CD4-positive, alpha-beta T cell (primary cell): ENCODE data around the gene ELOVL5. TPM values are rescaled to one million over a fixed set of nuclear protein-coding genes. Genes with fewer than 3 reads are reported as not detected.

Experiments
- ATAC-seq: fragments of 200-7000 bp; cut with Tn5 transposase; one replicate; pipeline ENCODE4 v1.10.0; 2022; ENCODE audit warnings: mild to moderate bottlenecking; ENCODE audit not compliant: poor library complexity
- CTCF ChIA-PET: fragments of 350-600 bp; sonication (Branson Sonifier 250); formaldehyde crosslinking; loops from one replicate; lab custom pipeline; 2021; ENCODE audit warnings: antibody characterized with exemption, inconsistent platforms; lab: Charles Lee
- POLR2A ChIA-PET: fragments of 350-600 bp; sonication (Branson Sonifier 250); formaldehyde crosslinking; loops from one replicate; lab custom pipeline; 2021; ENCODE audit warnings: antibody characterized with exemption, inconsistent platforms; lab: Charles Lee
- DNase-seq, 14 experiments: peaks; one replicate each; pipeline ENCODE4 v3.0.0-alpha.2; 2013 to 2020; ENCODE audit warnings: mixed read lengths in 2 of 14
- H3K27ac ChIP-seq, 2 donors: one replicate each; pipeline versions ENCODE4 v1.5.1 to v1.7.0; 2013; ENCODE audit warnings: low read length in 2 of 2, low read depth in 1 of 2, mild to moderate bottlenecking in 1 of 2
- H3K27me3 ChIP-seq, 2 experiments: 1 replicate in 1 of 2; 2 replicates in 1 of 2; pipeline versions ENCODE4 v1.6.1 to v1.7.0; 2013; ENCODE audit warnings: low read length in 2 of 2, control low read depth in 1 of 2, mild to moderate bottlenecking in 1 of 2, moderate library complexity in 1 of 2; ENCODE audit not compliant: insufficient read depth in 2 of 2, control insufficient read depth in 1 of 2
- H3K36me3 ChIP-seq: one replicate; pipeline ENCODE4 v1.6.1; 2013; ENCODE audit warnings: low read length, control low read depth; ENCODE audit not compliant: insufficient read depth
- H3K4me1 ChIP-seq: one replicate; pipeline ENCODE4 v1.6.1; 2013; ENCODE audit warnings: low read length, control low read depth; ENCODE audit not compliant: insufficient read depth
- H3K4me3 ChIP-seq: one replicate; pipeline ENCODE4 v1.5.1; 2013; ENCODE audit warnings: mild to moderate bottlenecking, low read length, moderate library complexity
- H3K9me3 ChIP-seq, 2 experiments: 1 replicate in 1 of 2; 2 replicates in 1 of 2; pipeline versions ENCODE4 v1.6.1 to v1.7.0; 2013; ENCODE audit warnings: low read length in 2 of 2, mild to moderate bottlenecking in 2 of 2, control low read depth in 1 of 2, moderate library complexity in 1 of 2; ENCODE audit not compliant: control insufficient read depth in 1 of 2, insufficient read depth in 1 of 2
- H3K27ac Mint-ChIP-seq: one replicate; pipeline ENCODE4 v1.8.0; 2020; ENCODE audit warnings: mixed read lengths
- H3K27me3 Mint-ChIP-seq: one replicate; pipeline ENCODE4 v1.8.0; 2021; ENCODE audit warnings: mixed read lengths
- H3K36me3 Mint-ChIP-seq: one replicate; pipeline ENCODE4 v1.8.0; 2021; ENCODE audit warnings: low read depth, mixed read lengths
- H3K4me1 Mint-ChIP-seq: one replicate; pipeline ENCODE4 v1.8.0; 2021; ENCODE audit warnings: low read depth, mixed read lengths
- H3K4me3 Mint-ChIP-seq: one replicate; pipeline ENCODE4 v1.8.0; 2020; ENCODE audit warnings: mild to moderate bottlenecking, mixed read lengths
- H3K9me3 Mint-ChIP-seq: one replicate; pipeline ENCODE4 v1.8.0; 2020; ENCODE audit warnings: mixed read lengths
- intact Hi-C, 2 experiments: fragments of 100-400 bp; cut with DNase I in 1 of 2; cut with micrococcal nuclease in 1 of 2; formaldehyde crosslinking; loops; one replicate each; pipeline versions ENCODE4 v1.15.1 to v1.9.0; 2023 to 2025; cut with DNase I, micrococcal nuclease
- total RNA-seq, 174 experiments: library from RNA in 2 of 174; stranded (reverse) in 2 of 174; gene quantifications; one replicate each; pipeline ENCODE4 v1.2.3 and lab custom pipeline; 2021 to 2026
- TF ChIP-seq, protein P1 (sequence below): fragments of 200-600 bp; IDR thresholded peaks from one replicate; pipeline ENCODE4 v1.8.0; 2022; ENCODE audit warnings: antibody characterized with exemption, mild to moderate bottlenecking

Gene ELOVL5
- total RNA-seq, 2 experiments from 2014 or later, result 78.0 to 86.8 TPM

DNA sequence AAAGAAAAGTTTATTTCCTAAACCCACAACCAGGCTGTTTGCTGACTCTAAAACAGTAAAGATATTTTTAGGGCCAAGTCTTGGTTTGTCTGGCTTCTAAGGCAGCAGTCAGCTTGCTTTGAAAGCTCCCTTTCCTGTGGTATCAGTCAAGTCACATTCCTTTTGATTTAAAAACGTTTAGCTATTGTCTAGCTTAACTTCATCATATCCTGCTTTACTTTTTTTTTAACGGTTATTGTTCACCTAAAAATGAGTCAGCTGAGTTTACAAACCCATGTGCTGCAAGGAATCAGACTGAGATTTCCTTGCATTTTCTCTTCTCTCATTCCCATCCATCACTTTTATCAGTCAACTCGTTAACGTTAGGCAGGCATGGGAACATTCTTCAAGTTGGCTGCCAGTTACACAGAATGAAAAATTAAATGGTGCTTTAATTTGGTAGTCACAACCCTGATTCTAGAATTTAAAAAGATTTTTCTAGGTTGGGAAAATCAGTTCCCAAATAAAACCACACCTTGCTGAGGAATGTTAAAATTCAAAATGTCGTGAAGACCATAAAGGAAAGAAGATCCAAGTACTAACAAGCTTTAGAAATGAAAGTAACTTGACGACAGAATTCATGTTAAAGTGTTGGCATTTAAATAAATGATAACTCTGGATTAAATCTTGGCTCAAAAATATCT is 45.9 kb downstream of the ELOVL5 start:
- intact Hi-C loops, result loop anchor here (1.0 to 5.0 kb wide), 6 partner anchors 8 to 58 kb away; partner anchors contain the start of gene ELOVL5 (in 1 of the 2)
- ChIA-PET POLR2A (interaction anchor here (0.7 to 4.7 kb wide), 20 partner anchors 9 to 991 kb away, joined by 3 to 63 read pairs (median 4); partner anchors contain the start of gene ELOVL5), CTCF (interaction anchor here (0.9 to 3.0 kb wide), 13 partner anchors 9 to 182 kb away, joined by 3 to 15 read pairs (median 3); no protein-coding TSS in a partner anchor)
- DNase-seq (peak in 6 of 14 experiments; percentile 19 to 84 (median 56)), ATAC-seq (peak; percentile 91)
- Mint-ChIP-seq H3K4me3 (peak overlapping the region; percentile 76), H3K4me1 (peaks cover 84% of the 10 kb centered on the region), H3K9me3 (no peaks in the 10 kb centered on the region), H3K36me3 (peaks cover 12% of the 10 kb centered on the region), H3K27me3 (no peaks in the 10 kb centered on the region), H3K27ac (peak overlapping the region; percentile 83)
- peaks cover 60% of the 10 kb centered on the region for H3K4me1 ChIP-seq
- no peaks in the 10 kb centered on the region for H3K27me3 ChIP-seq
- H3K9me3 ChIP-seq, result no peaks in the 10 kb centered on the region
- TF ChIP-seq, protein P1, sequence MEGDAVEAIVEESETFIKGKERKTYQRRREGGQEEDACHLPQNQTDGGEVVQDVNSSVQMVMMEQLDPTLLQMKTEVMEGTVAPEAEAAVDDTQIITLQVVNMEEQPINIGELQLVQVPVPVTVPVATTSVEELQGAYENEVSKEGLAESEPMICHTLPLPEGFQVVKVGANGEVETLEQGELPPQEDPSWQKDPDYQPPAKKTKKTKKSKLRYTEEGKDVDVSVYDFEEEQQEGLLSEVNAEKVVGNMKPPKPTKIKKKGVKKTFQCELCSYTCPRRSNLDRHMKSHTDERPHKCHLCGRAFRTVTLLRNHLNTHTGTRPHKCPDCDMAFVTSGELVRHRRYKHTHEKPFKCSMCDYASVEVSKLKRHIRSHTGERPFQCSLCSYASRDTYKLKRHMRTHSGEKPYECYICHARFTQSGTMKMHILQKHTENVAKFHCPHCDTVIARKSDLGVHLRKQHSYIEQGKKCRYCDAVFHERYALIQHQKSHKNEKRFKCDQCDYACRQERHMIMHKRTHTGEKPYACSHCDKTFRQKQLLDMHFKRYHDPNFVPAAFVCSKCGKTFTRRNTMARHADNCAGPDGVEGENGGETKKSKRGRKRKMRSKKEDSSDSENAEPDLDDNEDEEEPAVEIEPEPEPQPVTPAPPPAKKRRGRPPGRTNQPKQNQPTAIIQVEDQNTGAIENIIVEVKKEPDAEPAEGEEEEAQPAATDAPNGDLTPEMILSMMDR, result no peak
- H3K4me3 ChIP-seq, result peak overlapping the region; percentile 34
- peak overlapping the region; percentile 51 to 65 for H3K27ac ChIP-seq
- H3K36me3 ChIP-seq, result no peaks in the 10 kb centered on the region

DNA sequence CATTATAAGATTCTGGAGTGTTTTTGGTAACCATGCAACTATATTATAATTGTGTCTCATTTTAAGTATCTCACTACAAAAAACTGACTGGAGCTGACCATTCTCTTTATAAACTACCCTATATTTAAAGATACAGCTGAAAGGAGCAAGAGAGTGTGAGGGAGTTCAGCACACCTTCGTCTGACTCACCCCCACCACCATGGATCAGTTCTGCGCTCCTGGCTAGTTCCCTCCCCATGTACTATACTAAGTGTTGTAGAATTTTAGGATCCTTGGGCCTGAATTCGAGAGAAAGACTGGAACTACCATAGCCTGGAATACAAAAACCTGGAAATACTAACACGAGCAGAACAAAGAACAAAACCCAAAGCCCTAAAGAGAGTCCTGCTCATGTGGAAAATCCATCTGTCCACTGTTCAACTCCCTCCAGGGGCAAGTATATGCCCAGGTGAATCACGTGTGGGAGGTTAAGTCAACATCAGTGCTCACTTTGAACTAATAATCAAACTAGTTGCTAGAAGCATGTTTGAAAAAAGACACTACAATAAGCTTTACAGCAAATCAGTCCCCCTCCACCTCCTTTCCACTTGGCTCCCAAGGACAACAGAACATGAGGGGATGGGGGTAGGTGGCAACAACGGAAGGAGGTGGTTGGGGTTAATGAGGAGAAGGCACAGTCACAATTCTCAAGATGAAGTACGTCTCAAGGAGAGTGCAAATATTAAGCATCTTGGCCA is 46.8 kb downstream of the ELOVL5 start:
- peak overlapping the region; percentile 44 to 51 for H3K27ac ChIP-seq
- TF ChIP-seq, protein P1, result no peak
- no peaks in the 10 kb centered on the region for H3K9me3 ChIP-seq
- ChIA-PET CTCF (interaction anchor here (0.9 to 3.0 kb wide), 14 partner anchors 11 to 182 kb away, joined by 3 to 15 read pairs (median 3); no protein-coding TSS in a partner anchor), POLR2A (interaction anchor here (0.7 to 4.7 kb wide), 18 partner anchors 8 to 990 kb away, joined by 3 to 63 read pairs (median 6); partner anchors contain the start of gene ELOVL5)
- peak; percentile 23 for ATAC-seq
- DNase-seq, result peak in 1 of 14 experiments; percentile 15
- Mint-ChIP-seq H3K9me3 (no peaks in the 10 kb centered on the region), H3K4me3 (peak overlapping the region; percentile 81), H3K4me1 (peaks cover 83% of the 10 kb centered on the region), H3K27me3 (no peaks in the 10 kb centered on the region), H3K36me3 (peaks cover 12% of the 10 kb centered on the region), H3K27ac (peak overlapping the region; percentile 83)
- H3K36me3 ChIP-seq, result no peaks in the 10 kb centered on the region
- H3K4me3 ChIP-seq, result no peak overlapping the region
- intact Hi-C loops, result loop anchor here (1.0 to 5.0 kb wide), 6 partner anchors 9 to 59 kb away; partner anchors contain the start of gene ELOVL5 (in 1 of the 2)
- no peaks in the 10 kb centered on the region for H3K27me3 ChIP-seq
- H3K4me1 ChIP-seq, result peaks cover 57% of the 10 kb centered on the region
